GM20000 (cell line): ENCODE results near the gene DAPK3.

ENCODE experiments used
- DNase-seq: peaks from one replicate; pipeline ENCODE4 v3.0.0; 2012; ENCODE audit warnings: low spot score
- CTCF ChIP-seq: IDR thresholded peaks from 2 replicates; pipeline ENCODE4 v1.5.1; 2012; ENCODE audit warnings: mild to moderate bottlenecking, control low read depth; ENCODE audit errors: extremely low read depth, missing control alignments

The DAPK3 gene

DNA sequence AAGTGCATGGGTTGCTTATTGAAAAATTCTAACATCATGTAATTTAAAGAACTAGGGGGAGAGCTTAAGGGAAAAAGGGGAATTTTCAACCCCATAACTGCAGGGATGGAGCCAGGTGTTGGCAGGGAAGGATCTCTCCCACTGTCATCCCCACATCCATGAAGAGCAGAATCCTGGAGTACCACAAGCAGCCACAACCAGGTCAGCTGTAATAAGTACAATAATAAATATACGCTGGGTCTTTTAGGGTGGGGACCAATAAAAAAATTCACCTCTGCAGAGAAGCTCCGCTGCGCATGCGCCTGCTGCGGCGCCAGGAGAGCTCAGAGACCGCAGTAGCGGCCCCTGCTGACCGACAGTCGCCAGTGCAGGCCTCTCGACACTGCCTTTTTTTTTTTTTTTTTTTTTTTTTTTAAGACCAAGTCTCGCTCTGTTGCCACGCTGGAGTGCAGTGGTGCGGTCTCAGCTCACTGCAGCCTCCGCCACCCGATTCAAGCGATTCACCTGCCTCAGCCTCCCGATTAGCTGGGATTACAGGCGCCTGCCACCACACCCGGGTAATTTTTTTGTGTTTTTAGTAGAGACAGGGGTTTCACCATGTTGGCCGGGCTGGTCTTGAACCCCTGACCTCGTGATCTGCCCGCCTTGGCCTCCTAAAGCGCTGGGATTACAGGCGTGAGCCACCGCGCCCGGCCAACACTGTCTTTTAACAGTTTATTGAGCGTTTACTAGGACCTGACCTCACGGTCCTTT, 16.9 kb upstream of the DAPK3 start:
- peak; percentile 85 for DNase-seq
- TF ChIP-seq CTCF, result peak; percentile 81

GRCh38 chr19:3986260-3987041, 15.6 kb upstream of the DAPK3 start:
- no peak for DNase-seq
- TF ChIP-seq CTCF, result peak; percentile 49

DNA sequence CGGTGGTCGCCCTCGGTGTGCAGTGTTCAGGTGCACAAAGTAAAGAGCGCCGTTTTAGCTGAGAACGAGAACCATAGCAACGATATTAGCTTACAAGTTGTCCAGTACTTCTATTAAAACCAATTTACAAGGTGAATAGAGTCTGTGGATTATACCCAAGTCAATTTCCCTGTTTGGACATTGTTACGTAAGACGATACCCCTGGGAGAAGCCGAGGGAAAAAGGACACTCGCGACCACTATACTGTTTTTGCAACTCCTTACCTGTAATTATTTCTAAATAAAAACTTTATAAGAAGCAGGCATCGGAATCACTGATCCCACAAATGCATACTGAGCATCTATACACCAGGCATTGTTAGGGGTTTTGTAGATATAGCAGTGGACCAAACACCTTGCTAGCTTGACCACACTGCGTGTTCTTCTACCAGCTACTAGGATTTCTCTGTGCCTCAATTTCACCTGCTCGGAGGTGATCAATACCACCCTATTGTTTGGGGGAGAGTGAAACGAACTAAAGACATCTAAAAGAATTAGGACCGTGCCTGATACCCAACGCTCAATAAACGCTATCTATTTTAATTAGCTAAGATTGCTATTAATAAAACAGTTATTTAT, 14.9 kb upstream of the DAPK3 start:
- TF ChIP-seq CTCF, result no peak
- DNase-seq, result no peak

- TF ChIP-seq CTCF, result no peak
- peak; percentile 96 for DNase-seq
Measured at GRCh38 chr19:3984908-3985642, 14.2 kb upstream of the DAPK3 start, which contains the start of gene EEF2. Gene EEF2 (minus strand): TSS chr19:3985463. CDS start chr19:3985380, 83 bp downstream.

- TF ChIP-seq CTCF, result no peak
- DNase-seq, result peak; percentile 6
Measured at GRCh38 chr19:3984584-3984907, 13.6 kb upstream of the DAPK3 start.

DNA sequence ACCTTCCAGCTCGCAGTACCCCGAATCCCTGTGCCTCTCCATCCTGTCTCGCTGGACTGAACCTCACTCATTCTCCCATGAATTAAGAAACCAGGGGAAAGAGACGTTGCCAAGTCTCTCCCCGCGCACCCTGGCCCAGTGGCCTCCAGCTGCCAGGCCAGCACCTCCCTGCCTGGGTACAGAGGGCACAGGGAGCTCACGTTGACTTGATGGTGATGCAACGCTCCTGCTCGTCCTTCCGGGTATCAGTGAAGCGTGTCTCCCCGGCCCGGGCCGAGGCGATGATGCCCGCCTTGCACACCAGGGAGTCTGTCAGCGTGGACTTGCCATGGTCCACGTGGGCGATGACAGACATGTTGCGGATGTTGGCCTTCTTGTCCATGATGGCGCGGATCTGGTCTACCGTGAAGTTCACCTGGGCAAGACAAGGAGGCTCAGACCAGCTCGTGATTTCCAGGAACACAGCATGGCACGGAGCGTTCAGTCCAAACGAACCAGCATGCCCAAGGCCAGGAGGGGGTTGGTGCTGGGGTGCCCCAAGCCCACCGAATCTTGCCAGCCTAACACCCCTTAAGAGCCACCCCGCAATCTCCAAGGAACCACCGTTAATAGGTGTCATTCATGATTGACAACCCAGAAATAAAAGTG, 13.2 kb upstream of the DAPK3 start:
- peak; percentile 50 for DNase-seq

More for the DNA sequence above, 13.2 kb upstream of the DAPK3 start:
- TF ChIP-seq CTCF, result no peak
